ENCODE measurements around the gene ADAM12.
A peak's percentile ranks its signal among the peaks of the same experiment; 100 is the strongest.

The ADAM12 gene

DNA sequence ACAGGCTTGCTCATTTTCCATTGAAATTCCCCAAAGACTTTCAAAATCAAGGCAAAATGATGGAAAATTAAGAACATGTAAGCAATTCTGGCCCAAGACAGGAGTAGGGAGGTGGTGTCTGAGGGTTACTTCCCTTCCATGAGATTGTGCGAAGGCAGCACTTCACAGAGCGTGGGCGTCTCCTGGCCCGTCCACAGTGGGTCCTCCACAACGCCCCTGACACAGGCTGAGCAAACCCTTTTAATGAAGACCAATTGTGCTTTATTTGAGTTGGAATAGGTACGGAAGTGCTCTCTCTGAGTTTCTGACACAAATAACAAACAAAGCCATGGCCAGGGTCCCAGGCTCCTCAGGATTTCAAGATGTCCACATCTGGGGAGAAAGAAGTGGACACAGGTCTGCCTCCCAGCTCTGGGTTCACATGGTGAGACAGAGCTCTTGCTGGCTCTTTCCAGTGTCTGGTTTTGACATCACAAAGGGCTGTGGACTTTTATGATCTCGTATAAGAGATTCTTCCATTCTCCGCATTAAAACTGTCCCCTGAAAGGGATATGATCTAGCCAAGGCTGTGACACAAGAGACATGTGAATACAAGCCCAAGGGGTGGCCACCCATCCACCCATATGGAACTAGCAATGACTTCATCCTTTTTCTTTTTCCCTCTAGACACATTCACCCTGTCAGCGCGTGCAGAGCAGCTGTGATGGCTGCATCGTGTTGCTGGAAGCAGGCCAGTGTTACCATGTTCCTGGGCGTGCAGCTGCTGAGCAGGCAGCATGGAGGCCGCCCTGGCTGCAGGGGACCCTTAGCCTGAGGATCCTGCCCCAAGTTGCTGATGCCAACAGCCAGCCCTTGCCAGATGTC, 145.6 kb downstream of the ADAM12 start (continued):
- TF ChIP-seq ZNF23 (tag by site-specific recombination; IDR thresholded peaks at IDR 0.05; ENCODE audit: borderline replicate concordance) (no peak), ZNF202 (tag by site-specific recombination; IDR thresholded peaks at IDR 0.05; ENCODE audit: borderline replicate concordance) (no peak), ZNF394 (tag by site-specific recombination; IDR thresholded peaks at IDR 0.05; ENCODE audit: borderline replicate concordance) (no peak), ZNF768 (tag by site-specific recombination; IDR thresholded peaks at IDR 0.05) (no peak)
- TF ChIP-seq, protein P1, sequence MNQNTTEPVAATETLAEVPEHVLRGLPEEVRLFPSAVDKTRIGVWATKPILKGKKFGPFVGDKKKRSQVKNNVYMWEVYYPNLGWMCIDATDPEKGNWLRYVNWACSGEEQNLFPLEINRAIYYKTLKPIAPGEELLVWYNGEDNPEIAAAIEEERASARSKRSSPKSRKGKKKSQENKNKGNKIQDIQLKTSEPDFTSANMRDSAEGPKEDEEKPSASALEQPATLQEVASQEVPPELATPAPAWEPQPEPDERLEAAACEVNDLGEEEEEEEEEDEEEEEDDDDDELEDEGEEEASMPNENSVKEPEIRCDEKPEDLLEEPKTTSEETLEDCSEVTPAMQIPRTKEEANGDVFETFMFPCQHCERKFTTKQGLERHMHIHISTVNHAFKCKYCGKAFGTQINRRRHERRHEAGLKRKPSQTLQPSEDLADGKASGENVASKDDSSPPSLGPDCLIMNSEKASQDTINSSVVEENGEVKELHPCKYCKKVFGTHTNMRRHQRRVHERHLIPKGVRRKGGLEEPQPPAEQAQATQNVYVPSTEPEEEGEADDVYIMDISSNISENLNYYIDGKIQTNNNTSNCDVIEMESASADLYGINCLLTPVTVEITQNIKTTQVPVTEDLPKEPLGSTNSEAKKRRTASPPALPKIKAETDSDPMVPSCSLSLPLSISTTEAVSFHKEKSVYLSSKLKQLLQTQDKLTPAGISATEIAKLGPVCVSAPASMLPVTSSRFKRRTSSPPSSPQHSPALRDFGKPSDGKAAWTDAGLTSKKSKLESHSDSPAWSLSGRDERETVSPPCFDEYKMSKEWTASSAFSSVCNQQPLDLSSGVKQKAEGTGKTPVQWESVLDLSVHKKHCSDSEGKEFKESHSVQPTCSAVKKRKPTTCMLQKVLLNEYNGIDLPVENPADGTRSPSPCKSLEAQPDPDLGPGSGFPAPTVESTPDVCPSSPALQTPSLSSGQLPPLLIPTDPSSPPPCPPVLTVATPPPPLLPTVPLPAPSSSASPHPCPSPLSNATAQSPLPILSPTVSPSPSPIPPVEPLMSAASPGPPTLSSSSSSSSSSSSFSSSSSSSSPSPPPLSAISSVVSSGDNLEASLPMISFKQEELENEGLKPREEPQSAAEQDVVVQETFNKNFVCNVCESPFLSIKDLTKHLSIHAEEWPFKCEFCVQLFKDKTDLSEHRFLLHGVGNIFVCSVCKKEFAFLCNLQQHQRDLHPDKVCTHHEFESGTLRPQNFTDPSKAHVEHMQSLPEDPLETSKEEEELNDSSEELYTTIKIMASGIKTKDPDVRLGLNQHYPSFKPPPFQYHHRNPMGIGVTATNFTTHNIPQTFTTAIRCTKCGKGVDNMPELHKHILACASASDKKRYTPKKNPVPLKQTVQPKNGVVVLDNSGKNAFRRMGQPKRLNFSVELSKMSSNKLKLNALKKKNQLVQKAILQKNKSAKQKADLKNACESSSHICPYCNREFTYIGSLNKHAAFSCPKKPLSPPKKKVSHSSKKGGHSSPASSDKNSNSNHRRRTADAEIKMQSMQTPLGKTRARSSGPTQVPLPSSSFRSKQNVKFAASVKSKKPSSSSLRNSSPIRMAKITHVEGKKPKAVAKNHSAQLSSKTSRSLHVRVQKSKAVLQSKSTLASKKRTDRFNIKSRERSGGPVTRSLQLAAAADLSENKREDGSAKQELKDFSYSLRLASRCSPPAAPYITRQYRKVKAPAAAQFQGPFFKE (tag by site-specific recombination; IDR thresholded peaks at IDR 0.05; ENCODE audit: borderline replicate concordance) = no peak

DNA sequence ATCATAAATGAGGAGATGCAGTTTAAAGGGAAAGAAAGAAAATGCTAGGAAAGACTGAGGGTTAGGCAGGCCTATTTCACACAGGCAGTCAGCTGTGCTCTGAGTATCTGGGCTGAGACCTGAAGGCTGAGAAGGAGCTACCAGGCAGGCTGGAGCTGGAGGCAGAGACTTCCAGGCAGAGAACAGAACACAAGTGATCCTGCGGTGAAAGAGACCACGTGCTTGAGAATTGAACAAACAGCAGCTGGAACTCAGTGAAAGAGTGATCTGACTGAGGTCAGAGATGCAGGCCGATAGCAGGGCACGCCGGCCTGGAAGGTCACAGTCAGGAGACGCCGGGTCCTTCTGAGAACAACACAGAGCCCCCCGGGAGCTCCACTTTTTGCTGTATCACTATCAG, 147.8 kb downstream of the ADAM12 start:
- ChIA-PET CTCF (interaction anchor here (0.7 to 0.9 kb wide), 2 partner anchors 16 to 262 kb away, joined by 3 read pairs; no protein-coding TSS in a partner anchor), POLR2A (no interaction called here)
- Histone ChIP-seq H3K36me3 (ENCODE audit: control insufficient read depth in 2 of 2, insufficient read depth in 1 of 2, low read length in 2 of 2) (no peaks in the 10 kb centered on the region), H3K27ac (ENCODE audit: extremely low read depth, low read depth, low read length) (no peak overlapping the region), H3K4me3 (ENCODE audit: low read depth, low read length) (no peak overlapping the region), H3K9me3 (ENCODE audit: control insufficient read depth, insufficient read depth, low read depth, low read length) (no peaks in the 10 kb centered on the region), H3K4me1 (ENCODE audit: control insufficient read depth, insufficient read depth, low read length) (peaks cover 5% of the 10 kb centered on the region; the same call in 1 of the 2 replicates)
- peak; percentile 9; the same call in 1 of the 2 replicates for TF ChIP-seq TRIM28 (IDR thresholded peaks at IDR 0.05; ENCODE audit: borderline replicate concordance, low read length)
- TF ChIP-seq, protein P2, sequence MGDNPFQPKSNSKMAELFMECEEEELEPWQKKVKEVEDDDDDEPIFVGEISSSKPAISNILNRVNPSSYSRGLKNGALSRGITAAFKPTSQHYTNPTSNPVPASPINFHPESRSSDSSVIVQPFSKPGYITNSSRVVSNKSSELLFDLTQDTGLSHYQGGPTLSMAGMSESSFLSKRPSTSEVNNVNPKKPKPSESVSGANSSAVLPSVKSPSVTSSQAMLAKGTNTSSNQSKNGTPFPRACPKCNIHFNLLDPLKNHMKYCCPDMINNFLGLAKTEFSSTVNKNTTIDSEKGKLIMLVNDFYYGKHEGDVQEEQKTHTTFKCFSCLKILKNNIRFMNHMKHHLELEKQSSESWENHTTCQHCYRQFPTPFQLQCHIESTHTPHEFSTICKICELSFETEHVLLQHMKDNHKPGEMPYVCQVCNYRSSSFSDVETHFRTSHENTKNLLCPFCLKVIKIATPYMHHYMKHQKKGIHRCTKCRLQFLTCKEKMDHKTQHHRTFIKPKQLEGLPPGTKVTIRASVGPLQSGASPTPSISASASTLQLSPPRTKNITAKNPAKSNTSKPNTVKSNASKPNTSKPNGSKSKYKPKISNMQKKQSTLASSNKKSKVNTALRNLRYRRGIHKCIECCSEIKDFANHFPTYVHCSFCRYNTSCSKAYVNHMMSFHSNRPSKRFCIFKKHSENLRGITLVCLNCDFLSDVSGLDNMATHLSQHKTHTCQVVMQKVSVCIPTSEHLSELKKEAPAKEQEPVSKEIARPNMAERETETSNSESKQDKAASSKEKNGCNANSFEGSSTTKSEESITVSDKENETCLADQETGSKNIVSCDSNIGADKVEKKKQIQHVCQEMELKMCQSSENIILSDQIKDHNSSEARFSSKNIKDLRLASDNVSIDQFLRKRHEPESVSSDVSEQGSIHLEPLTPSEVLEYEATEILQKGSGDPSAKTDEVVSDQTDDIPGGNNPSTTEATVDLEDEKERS (tag by site-specific recombination; IDR thresholded peaks at IDR 0.05) = no peak

DNA sequence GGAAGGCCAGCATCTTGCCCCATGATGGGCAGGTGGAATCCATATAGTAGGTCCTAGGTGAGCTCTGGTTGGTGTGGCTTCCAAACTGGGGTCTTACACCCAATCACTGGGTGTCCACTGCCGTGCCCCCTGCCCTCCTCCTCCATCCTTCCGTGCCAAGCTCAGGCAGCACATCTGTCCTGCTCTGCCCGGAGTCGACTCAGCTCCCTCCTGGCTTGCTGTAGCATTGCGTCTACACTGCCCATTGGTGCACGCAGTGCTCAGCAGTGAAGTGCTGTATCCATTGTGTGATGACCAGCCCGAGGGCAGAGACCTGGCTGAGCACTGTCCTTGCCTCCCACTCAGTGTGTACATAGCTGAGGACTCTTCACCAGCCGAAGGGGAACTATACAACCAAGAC, 148.4 kb downstream of the ADAM12 start:
- H3K9me3 ChIP-seq (ENCODE audit: control insufficient read depth, insufficient read depth, low read depth, low read length) = no peaks in the 10 kb centered on the region
- no peaks in the 10 kb centered on the region for H3K36me3 ChIP-seq (ENCODE audit: control insufficient read depth in 2 of 2, insufficient read depth in 1 of 2, low read length in 2 of 2)
- TF ChIP-seq, protein P3, sequence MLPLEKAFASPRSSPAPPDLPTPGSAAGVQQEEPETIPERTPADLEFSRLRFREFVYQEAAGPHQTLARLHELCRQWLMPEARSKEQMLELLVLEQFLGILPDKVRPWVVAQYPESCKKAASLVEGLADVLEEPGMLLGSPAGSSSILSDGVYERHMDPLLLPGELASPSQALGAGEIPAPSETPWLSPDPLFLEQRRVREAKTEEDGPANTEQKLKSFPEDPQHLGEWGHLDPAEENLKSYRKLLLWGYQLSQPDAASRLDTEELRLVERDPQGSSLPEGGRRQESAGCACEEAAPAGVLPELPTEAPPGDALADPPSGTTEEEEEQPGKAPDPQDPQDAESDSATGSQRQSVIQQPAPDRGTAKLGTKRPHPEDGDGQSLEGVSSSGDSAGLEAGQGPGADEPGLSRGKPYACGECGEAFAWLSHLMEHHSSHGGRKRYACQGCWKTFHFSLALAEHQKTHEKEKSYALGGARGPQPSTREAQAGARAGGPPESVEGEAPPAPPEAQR (tag by site-specific recombination; IDR thresholded peaks at IDR 0.05) = no peak
- TF ChIP-seq HOXC10 (CRISPR knock-in tag; IDR thresholded peaks at IDR 0.05) = no peak
- TF ChIP-seq ZNF670 (tag by site-specific recombination; IDR thresholded peaks at IDR 0.05; ENCODE audit: low read depth) = no peak
- TF ChIP-seq, protein P4, sequence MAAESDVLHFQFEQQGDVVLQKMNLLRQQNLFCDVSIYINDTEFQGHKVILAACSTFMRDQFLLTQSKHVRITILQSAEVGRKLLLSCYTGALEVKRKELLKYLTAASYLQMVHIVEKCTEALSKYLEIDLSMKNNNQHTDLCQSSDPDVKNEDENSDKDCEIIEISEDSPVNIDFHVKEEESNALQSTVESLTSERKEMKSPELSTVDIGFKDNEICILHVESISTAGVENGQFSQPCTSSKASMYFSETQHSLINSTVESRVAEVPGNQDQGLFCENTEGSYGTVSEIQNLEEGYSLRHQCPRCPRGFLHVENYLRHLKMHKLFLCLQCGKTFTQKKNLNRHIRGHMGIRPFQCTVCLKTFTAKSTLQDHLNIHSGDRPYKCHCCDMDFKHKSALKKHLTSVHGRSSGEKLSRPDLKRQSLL (tag by site-specific recombination; IDR thresholded peaks at IDR 0.05) = no peak
- no peak for TF ChIP-seq ZNF324 (tag by site-specific recombination; IDR thresholded peaks at IDR 0.05)
- TF ChIP-seq GFI1B (tag by site-specific recombination; IDR thresholded peaks at IDR 0.05) = no peak
- TF ChIP-seq, protein P5, sequence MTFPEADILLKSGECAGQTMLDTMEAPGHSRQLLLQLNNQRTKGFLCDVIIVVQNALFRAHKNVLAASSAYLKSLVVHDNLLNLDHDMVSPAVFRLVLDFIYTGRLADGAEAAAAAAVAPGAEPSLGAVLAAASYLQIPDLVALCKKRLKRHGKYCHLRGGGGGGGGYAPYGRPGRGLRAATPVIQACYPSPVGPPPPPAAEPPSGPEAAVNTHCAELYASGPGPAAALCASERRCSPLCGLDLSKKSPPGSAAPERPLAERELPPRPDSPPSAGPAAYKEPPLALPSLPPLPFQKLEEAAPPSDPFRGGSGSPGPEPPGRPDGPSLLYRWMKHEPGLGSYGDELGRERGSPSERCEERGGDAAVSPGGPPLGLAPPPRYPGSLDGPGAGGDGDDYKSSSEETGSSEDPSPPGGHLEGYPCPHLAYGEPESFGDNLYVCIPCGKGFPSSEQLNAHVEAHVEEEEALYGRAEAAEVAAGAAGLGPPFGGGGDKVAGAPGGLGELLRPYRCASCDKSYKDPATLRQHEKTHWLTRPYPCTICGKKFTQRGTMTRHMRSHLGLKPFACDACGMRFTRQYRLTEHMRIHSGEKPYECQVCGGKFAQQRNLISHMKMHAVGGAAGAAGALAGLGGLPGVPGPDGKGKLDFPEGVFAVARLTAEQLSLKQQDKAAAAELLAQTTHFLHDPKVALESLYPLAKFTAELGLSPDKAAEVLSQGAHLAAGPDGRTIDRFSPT (tag by site-specific recombination; IDR thresholded peaks at IDR 0.05) = no peak
- no peak for TF ChIP-seq ZNF2 (tag by site-specific recombination; IDR thresholded peaks at IDR 0.05)
- no peak overlapping the region for H3K27ac ChIP-seq (ENCODE audit: extremely low read depth, low read depth, low read length)
- no peak overlapping the region for H3K4me3 ChIP-seq (ENCODE audit: low read depth, low read length)
- POLR2A ChIA-PET = no interaction called here
- CTCF ChIA-PET = interaction anchor here (0.9 kb wide), 1 partner anchor 17 kb away, joined by 3 read pairs; no protein-coding TSS in a partner anchor
- peaks cover 6% of the 10 kb centered on the region for H3K4me1 ChIP-seq (ENCODE audit: control insufficient read depth, insufficient read depth, low read length)
